ENCODE measurements around the gene OPN3.

DNA sequence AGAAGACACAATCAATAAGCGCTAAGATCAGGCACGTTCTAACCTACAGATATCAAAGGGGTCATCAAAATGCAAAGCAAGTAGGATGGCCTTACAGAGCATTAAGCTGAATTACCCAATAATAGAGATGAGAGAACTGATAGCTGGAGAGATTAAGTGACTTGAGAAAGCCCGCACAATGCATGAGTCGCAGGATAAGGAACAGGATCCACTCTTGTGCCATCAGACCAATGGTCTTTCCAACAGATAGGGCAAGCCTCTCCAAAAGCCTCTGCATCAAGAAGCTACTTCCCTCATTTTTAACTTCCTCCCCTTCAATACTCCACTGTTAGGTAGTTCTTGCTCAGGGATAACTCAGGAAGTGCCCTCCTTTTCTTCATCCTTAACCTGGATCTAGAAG, 2.6 kb downstream of the OPN3 start:
- TF ChIP-seq, protein P1, sequence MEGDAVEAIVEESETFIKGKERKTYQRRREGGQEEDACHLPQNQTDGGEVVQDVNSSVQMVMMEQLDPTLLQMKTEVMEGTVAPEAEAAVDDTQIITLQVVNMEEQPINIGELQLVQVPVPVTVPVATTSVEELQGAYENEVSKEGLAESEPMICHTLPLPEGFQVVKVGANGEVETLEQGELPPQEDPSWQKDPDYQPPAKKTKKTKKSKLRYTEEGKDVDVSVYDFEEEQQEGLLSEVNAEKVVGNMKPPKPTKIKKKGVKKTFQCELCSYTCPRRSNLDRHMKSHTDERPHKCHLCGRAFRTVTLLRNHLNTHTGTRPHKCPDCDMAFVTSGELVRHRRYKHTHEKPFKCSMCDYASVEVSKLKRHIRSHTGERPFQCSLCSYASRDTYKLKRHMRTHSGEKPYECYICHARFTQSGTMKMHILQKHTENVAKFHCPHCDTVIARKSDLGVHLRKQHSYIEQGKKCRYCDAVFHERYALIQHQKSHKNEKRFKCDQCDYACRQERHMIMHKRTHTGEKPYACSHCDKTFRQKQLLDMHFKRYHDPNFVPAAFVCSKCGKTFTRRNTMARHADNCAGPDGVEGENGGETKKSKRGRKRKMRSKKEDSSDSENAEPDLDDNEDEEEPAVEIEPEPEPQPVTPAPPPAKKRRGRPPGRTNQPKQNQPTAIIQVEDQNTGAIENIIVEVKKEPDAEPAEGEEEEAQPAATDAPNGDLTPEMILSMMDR (IDR thresholded peaks at IDR 0.05 in 4 of 5, conservative IDR thresholded peaks at IDR 0.05 in 1 of 5), result no peak
- TF ChIP-seq POLR2A (IDR thresholded peaks at IDR 0.05), result no peak
